Measurements from ENCODE around the gene TMEM141.
"Not testable (repeated sequence)": the region's sequence is repeated elsewhere in the genome, so short reads cannot be mapped to it uniquely, and the experiment has no call there.

Gene TMEM141

GRCh38 chr9:136774416-136775045 lies 16.6 kb upstream of the TMEM141 start:
- no peak for DNase-seq

GRCh38 chr9:136775191-136775590 lies 16.0 kb upstream of the TMEM141 start:
- DNase-seq: no peak

- no peak for DNase-seq
Measured at GRCh38 chr9:136776947-136777346, 14.2 kb upstream of the TMEM141 start.

- DNase-seq: no peak
Measured at GRCh38 chr9:136777359-136777758, 13.8 kb upstream of the TMEM141 start.

GRCh38 chr9:136779808-136780207 lies 11.3 kb upstream of the TMEM141 start:
- no peak for DNase-seq

GRCh38 chr9:136782452-136782851 lies 8.7 kb upstream of the TMEM141 start:
- DNase-seq: peak; percentile 67

- peak; percentile 72 for DNase-seq
Measured at GRCh38 chr9:136784249-136784996, 6.7 kb upstream of the TMEM141 start.

GRCh38 chr9:136784997-136785361 lies 6.2 kb upstream of the TMEM141 start:
- no peak for DNase-seq

- not testable (repeated sequence) for DNase-seq
Measured at GRCh38 chr9:136785565-136786355, 5.4 kb upstream of the TMEM141 start.

GRCh38 chr9:136786451-136786850 lies 4.7 kb upstream of the TMEM141 start:
- no peak for DNase-seq

GRCh38 chr9:136786983-136787382 lies 4.2 kb upstream of the TMEM141 start:
- DNase-seq: not testable (repeated sequence)

GRCh38 chr9:136787690-136788400 lies 3.3 kb upstream of the TMEM141 start:
- DNase-seq: peak; percentile 74

GRCh38 chr9:136788644-136789522 lies 2.3 kb upstream of the TMEM141 start:
- DNase-seq: not testable (repeated sequence)

GRCh38 chr9:136789523-136789937 lies 1.6 kb upstream of the TMEM141 start:
- no peak for DNase-seq

- DNase-seq: peak; percentile 46
Measured at GRCh38 chr9:136791516-136792276, 552 bp downstream of the TMEM141 start.

- DNase-seq: no peak
Measured at GRCh38 chr9:136792321-136793085, 1.4 kb downstream of the TMEM141 start.

- no peak for DNase-seq
Measured at GRCh38 chr9:136793086-136793946, 2.2 kb downstream of the TMEM141 start.

GRCh38 chr9:136794281-136794999 lies 3.3 kb downstream of the TMEM141 start:
- no peak for DNase-seq

- no peak for DNase-seq
Measured at GRCh38 chr9:136795000-136795348, 3.8 kb downstream of the TMEM141 start.

Data from NCI-H2171 (cell line).